HG03108 (cell line): ENCODE results near the gene SERGEF.

Experiments
- ATAC-seq: cut with Tn5 transposase; IDR thresholded peaks from one replicate; pipeline ENCODE4 v1.9.1; 2021; ENCODE audit warnings: moderate library complexity; ENCODE audit not compliant: unreplicated experiment

The SERGEF gene

DNA sequence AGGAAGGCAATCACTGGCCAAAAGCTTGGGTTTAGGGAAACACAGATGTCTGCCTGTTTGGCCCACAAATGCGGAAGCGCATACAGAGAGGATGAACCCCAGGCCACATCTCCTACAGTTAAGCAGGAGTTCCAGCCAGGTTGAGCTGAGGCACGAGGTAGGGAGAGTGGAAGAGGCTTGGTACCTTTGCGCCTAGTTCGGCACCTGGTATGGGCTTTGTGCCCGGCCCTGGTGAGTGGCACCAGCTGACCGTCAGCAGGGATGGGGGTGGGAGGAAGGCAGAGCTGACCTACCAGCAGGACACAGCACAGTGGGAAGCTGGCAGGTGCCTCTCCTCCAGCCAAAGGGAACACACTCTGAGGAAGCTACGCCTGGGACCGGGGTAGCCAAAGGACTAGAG is 220.7 kb downstream of the SERGEF start:
- ATAC-seq, result no peak

DNA sequence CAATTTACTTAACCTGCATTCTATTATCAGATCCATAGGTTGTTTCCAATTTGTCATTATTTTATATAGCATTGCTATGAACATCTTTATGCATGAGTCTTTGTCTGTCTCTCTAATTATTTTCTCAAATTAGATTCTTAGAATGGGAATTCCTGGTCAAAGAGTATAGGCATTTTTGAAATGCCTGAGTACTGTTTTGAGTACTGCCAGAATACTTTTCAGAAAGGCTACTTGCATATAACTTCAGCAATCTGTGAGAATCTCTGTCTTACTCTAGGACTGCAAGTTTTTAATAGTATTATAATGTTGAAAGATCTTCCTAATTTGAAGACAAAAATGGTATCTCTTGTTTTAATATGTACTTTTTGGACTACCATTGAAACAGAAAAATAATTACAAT is 221.7 kb downstream of the SERGEF start:
- no peak for ATAC-seq

DNA sequence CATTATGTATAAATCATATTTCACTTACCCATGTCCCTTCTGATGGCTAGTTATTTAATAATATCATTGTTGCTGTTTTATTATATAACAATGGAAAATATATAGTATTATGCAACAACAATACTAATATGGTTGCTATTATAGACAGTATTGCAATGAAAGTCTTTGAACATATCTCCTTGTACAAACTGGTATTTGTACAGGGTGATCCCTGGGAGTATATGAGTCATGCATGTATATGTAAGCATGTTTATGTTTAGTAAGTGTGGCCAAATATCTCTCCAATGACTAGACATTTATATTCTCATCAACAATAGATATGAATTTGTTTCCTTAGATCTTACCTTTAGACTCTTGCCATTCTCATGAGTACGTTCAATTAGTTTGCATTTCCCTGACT is 222.4 kb downstream of the SERGEF start:
- ATAC-seq, result no peak

DNA sequence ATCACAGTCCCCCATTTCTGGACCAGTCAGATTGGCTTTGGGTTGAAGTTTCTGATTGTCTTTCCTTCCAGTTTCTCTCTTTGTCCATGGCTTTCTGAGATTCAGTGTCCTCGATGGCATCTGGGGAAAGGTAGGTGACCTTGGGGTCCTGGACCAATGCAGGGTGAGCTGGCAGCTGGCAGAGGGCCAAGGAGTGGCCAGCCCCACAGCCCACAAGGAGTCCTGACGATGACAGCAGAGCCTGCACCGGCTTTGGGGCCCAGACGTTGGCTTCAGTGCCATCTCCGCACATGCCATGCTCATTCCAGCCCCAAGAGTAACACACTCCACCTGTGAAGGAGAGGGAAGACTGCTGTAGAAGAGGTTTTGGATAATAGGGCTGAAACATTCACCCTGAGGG is 224.8 kb downstream of the SERGEF start:
- no peak for ATAC-seq

DNA sequence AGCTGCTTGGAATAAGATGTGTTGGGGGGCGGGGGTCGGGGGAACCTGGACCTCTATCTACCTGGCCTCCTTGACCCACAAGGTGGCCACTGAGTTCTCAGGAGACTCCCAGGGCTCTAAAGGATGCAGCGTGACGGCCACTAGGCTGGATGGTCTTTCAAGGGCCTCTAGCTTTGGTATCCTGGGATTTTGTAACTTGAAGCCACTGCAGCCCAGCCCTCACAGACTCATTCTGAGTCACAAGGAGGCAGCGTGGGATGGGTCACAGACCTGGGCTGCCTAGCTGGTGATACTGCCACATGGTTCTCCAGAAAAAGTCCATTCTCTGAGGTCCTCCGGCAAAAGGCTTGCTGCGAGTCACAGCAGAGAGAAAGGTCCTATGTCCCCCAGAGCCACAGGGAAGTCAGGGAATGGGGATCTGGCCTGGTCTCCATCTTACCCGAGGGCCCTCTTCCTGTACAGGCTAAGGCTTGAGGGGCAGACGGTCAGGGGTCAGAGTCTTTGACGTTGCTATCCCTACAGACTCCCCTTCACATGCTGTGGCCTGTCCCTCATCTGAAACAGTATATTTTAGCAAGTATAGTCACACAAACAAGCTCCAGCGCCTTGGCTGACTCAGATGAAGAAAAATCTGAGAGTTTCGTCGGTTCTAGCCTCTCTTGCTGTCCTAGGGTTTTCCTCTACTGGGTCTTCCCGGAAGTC is 225.9 kb downstream of the SERGEF start:
- no peak for ATAC-seq

DNA sequence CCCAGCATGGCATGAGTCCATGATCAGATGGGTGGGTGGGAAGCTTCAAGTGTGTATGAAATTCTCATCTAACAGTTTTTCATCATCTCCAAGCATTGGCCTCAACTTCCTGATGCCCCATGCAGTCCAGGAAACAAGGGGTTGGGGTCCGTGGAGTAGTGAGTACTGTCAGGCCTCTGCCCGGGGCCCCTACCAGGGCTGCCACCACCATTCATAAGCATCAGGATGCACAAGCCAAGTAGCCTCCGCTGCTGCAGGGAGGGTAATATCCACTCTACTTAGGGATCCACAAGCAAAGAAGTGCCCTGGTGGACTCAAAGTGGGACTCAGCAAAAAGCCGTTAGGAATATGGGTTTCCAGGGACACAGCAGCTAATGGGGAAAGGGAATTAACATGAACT is 229.0 kb downstream of the SERGEF start:
- no peak for ATAC-seq

DNA sequence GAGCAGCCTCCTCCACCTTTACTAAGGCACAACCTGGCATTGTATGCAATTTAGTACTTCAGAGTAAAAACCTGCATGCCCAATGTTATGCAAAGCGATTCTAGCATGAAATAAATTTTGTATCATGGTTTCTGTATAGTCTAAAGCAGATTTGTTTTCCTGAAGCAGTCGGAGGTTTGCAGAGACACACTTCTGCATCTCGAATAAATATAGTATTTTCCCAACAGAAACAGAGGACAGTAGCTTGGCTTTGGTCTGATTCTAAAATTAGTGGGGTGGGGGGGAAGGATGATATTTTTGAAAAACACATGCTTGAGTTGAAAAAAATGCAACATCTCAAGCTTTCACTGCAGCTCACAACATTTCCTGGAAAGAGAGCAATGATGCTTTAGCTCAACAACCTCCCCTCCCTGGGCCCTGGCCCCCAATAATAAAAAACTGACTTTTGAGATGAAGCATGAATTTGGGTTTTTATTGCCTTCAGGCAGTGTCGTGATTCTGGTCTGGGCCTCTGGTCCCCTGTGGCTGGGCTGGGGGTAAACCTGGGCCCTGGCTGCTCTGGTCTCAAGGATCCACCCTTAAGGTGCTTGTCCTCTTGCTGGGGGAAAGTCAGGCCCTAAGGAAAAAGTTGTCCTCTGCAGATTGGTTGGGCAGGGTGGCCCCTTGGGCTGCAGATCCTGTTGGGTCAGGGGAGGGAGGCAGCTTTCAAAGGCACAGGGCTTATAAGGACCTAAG is 230.1 kb downstream of the SERGEF start:
- no peak for ATAC-seq

DNA sequence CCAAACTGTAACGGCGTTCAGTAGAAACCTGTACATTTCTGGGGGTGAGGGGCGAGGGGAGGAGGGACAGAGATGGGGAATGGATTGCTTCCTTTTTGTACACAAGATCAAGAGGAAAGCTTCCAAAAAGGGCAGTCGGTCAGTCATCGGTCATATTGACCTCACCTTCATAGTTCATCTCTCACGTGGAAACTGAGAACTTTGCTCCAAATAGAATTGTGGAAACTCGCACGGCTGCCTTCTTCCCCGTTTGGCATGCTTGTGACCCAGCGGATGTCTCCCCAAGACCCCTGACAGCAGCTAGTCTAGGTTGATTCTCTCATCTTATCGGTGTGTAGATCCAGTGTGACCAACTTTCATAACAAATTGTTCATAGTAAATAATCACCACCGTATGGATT is 230.7 kb downstream of the SERGEF start:
- ATAC-seq, result no peak

DNA sequence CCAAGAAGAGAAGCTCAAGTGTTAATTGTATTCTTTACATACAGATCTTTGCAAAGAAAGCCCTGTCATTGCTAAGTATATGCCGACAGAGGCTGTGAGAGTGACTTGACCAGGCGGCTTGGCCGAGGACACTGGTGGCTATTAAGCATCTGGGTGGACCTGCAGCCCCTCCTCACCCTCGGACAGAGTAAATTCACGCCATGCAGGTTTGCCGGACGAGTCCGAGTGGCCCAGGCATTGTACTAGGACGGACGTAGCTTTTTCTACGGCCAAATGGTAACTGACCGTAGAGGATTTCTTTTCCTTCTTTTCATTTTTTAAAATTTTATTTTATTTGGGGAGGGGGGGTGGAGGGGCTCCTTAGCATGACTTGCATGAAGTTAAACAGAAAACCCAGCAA is 231.2 kb downstream of the SERGEF start:
- ATAC-seq, result no peak

DNA sequence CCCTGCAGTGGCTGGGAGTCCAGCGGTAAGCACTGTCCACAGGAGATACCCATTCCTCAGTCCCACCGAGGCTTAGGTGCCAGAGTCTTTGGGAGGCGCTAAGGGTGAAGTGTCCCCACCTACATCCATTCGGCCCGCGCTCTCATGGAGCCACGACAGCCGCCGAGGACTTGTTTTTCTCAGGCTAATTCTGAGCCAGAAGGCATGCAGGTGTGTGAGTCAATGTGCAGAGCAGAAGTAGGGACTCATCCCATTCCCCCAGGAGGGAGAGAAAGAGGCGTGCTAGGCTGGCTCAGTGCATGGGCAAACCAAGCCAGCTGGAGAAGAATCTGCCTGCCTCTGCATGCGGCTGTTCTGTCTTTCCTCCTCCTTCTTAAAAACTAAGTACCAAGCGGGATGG is 231.6 kb downstream of the SERGEF start:
- ATAC-seq, result no peak

DNA sequence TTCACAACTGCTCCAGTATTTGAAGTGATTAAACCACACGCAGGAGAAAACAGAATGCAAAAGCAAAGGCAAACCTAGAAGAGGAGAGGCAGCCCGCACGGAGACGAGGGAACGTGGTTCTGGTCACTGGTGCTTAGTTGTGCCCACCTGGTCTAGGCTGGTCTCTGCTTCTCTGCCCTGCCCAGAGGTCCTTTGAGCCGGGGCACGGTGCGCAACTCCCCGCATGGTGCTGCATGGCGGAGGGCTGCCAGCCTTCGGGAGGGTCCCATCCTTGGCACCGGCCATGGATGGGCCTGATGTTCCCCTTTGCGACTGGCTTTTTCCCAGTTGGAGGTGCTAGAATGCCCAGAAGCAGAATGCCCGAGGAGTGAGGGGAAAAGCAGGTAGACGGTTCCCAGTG is 232.2 kb downstream of the SERGEF start:
- ATAC-seq, result no peak

DNA sequence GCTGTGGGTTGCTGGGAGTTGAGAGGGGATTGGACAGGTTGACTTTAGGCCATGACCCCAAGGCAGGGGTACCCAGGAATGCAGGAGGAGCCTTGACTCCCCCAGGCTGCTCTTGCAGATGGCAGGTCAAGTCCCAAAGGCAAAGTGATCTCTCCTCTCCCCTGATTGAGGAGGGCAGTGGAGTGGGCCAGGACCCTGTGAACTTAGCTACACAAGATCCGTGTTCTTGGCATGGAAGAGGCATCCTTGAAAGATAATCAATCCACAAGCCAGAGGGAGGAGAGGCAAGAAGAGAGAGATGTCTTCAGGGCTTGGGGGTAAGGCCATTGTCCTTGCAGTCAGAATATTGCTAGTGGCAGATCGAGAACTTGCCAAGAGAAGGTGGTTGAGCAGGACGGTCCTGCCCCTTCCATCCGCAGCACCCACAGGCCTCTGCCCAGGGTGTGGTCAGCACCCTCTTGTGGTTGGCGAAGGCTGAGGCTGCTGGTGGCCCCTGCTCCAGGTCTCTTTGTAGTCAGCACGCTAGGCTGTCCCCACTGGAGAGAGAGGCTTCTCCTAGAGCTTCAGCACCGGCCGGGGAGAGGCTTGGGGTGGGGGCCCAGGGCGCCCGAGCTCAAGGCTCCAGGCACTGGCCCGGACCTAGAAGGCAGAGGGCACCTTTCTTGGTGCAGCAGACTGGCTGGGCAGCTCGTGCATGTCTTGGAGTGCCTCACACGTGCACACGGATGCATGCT is 232.8 kb downstream of the SERGEF start:
- ATAC-seq, result no peak

DNA sequence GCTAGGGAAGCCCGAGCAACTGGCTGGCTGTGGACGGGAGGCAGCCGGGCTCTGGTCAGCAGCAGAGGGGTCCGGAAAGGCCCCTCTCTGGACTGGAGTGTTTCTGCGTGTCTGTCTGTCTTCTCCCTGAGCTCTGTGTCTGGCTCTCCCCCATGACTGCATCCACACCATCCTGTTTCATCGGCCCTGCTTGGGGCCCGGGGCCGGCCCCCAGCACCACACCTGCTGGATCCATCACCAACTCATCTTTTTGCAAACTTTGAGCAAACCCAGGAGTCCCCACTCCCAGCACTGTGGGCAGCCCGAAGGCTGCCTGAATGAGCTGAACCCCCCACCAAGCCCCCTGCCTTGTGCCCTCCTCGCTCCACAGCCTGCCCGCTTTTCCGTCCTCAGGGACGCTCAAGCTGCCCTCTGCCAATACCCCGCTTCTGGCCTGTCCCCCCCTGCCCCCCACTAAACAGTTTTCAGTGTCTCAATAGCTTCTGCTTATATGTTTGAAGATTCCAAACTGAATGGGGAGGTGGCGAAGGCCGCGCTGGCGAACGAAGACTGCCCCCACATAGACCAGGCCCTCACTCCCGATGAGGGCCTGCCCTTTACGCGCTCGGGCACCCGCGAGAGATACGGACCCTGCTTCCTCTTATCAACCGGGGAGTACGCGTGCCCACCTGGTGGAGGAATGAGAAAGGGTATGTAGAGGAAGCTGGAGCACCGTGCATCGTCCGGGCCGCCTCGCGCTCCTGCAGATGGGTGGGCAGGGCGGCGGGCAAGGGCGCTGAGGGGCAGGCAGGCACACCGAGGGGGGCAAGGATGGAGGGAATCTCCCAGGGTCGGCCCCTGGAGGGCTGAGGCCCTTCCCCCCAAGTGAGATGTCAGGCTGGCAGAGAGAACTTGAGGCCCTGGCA is 233.6 kb downstream of the SERGEF start:
- no peak for ATAC-seq

DNA sequence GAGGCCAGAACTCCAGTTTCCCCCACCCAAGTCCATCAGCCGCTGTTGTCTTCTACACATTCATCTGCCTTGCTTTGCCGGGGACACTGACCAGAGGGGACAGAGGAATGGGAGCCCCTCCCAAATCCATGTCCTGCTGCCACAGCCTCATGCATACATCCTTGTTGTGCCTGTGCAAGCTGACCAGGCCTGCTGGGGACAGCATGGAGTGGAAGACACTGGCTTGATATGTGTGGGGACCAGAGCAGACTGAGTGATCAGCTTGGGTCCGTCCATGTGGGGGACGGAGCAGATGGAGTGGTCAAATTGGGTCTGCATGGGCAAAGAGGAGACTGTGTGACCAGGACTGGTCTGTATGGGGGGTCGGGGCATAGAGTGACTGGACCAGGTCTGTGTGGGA is 234.5 kb downstream of the SERGEF start:
- ATAC-seq, result no peak

DNA sequence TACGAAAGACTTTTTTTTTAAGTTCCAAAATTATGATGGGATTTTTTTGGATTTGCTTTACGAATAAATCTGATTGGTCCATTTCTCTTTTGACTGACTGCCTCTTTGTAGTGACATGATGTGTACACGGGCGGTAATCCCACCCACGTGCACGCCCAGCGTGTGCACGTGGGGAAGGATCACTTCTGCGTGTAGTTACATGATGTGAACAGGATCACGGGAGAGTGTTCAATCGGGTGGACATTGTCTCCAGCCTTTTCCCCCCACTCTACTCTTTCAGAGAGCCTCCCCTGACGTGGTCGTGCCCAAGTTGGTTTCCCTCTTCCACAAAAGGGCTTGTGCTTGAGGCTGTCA is 235.1 kb downstream of the SERGEF start:
- no peak for ATAC-seq

DNA sequence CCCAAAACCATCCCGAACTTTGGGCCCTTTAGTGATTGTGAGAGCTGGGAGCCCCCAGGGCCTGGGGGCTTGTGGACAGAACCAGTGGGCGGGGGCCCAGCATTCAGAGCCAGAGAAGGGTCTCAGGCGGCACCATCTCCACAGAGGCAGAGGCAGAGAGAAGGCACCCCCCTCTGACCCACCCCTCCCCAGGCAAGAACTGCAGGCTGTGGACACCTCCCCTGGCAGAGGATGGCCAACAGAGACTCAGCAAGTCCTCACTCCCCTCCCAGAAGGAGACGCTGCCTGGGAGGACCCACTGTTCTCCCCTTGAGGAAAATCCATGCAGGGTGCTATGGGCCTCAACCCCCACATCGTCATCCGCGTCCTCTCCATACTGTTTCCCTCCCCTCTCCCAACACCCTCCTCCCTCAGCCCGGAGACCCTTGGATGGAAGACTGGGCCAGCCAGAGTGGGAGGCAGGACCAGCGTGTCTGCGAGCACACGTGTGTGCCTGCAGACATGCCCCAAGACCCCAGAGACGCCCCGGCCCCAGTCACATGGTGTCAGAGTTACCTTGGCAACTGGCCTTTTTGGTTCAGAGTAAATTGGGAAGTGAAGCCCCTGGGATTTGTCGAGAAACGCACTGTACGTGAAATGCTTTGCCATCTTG is 235.6 kb downstream of the SERGEF start:
- ATAC-seq, result no peak

DNA sequence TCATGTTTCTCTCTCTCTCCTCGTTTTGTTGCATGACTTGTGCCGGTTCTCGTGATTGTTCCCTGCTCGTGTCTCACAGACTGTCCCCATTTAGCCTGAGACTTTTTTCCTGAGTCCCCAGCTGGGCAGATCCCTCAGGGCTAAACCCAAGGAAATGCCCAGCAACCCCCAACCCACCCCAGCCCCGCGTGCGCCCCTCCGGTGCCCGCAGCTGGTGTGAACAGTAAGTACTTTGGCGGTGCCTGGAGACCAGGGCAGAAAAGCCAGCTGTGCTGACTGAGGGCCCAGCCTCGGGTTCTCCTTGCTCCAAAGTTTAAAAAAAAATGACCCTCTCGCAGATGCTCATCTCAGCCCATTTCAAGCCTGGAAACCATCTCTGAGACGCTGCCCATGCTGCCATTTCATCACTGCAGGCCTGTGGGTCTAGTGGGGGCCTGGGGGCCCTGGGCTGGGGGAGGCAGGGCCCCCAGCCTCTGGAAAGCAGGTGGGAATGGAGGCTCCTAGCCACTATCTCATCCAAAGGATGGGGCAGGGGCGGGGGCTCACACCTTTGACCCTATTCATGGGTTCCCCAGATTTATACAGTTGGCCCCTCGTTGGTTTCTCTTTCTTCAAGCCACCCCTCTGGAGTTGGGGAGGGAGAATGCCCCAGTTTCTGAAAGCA is 236.5 kb downstream of the SERGEF start:
- no peak for ATAC-seq

DNA sequence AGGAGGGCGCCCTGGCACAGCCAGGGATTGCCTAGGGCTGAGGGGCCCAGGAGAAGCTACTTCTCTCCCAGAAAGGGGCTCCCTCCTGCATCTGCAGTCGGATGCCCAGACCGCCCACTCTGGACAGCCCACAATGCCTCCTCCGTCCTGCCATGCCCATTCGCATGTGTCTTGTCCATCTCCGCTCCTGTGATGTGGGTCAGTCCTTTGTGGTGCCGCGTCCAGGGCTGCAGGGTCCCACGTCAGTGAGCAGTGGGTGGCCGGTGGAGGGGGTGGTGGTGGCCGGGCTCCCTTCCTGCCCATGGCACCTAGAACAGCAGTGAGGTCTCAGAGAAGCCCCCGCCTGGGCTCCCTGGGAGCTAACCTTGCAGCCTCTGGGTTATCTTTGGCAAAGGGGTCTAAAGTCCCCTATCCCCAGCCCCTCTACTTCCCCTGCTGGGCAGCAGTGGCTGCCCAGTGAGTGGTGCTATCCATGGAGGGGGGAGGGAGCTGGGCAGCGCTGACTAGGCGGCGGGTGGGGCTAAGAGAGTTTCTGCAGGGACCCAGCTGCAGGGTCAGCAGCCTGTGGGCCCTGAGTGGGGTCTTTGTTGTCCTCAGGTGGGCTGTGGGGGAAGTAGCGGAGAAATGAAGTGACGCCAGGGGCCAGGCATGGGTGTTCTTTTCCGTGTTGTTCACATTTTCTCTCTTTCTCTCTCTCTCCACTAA is 237.2 kb downstream of the SERGEF start:
- ATAC-seq, result no peak

DNA sequence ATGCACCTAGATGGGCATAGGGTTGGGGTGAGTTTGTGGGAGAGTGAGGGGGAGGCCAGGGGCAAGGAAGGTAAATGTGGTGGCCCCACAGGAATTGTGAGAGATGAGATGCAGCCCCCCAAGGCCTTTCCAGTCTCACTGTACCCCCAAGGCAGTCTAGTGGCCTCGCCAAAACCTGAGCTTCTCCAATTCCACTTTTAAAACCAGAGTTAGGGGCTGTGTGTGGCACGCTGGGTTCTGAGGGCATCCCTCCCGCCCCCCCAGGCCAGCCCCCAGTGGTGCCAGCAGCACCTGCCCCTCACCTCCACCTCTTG is 237.9 kb downstream of the SERGEF start:
- ATAC-seq, result no peak
